ENCODE results near the gene FHL5.
"Not testable (repeated sequence)": the region's sequence is repeated elsewhere in the genome, so short reads cannot be mapped to it uniquely, and the experiment has no call there.

FHL5 gene

GRCh38 chr6:96562886-96563285, at the start of gene FHL5:
FHL5 (plus strand) TSS chr6:96563128; CDS start chr6:96603614, 40,486 bp downstream.
- FAIRE-seq (no peak), DNase-seq (ENCODE audit: insufficient read length, low spot score) (no peak)

- FAIRE-seq: no peak
- DNase-seq (ENCODE audit: insufficient read length, low spot score): no peak
These were observed 42.5 kb upstream of the FHL5 start for GRCh38 chr6:96520171-96521115.

- FAIRE-seq (no peak), DNase-seq (ENCODE audit: insufficient read length, low spot score) (no peak)
These were observed 41.7 kb upstream of the FHL5 start for GRCh38 chr6:96521306-96521643.

- FAIRE-seq: peak; percentile 95
- peak; percentile 74 for DNase-seq (ENCODE audit: insufficient read length, low spot score)
These were observed 41.1 kb upstream of the FHL5 start, which contains the start of gene UFL1 for GRCh38 chr6:96521644-96522464. UFL1 (plus strand) TSS chr6:96521806; CDS start chr6:96521874, 68 bp downstream.

GRCh38 chr6:96522465-96523009, 40.4 kb upstream of the FHL5 start:
- DNase-seq (ENCODE audit: insufficient read length, low spot score): peak; percentile 6
- FAIRE-seq: no peak

GRCh38 chr6:96528193-96528592, 34.7 kb upstream of the FHL5 start:
- DNase-seq (ENCODE audit: insufficient read length, low spot score): no peak
- no peak for FAIRE-seq

- FAIRE-seq (no peak), DNase-seq (ENCODE audit: insufficient read length, low spot score) (no peak)
These were observed 30.5 kb upstream of the FHL5 start for GRCh38 chr6:96532399-96532798.

- FAIRE-seq (no peak), DNase-seq (ENCODE audit: insufficient read length, low spot score) (no peak)
These were observed 25.2 kb upstream of the FHL5 start for GRCh38 chr6:96537726-96538125.

- no peak for FAIRE-seq
These were observed 20.2 kb upstream of the FHL5 start for GRCh38 chr6:96542702-96543101.

GRCh38 chr6:96545882-96546281, 17.0 kb upstream of the FHL5 start:
- FAIRE-seq (no peak), DNase-seq (ENCODE audit: insufficient read length, low spot score) (no peak)

More at GRCh38 chr6:96542702-96543101, 20.2 kb upstream of the FHL5 start:
- no peak for DNase-seq (ENCODE audit: insufficient read length, low spot score)

GRCh38 chr6:96547654-96548053, 15.3 kb upstream of the FHL5 start:
- DNase-seq (ENCODE audit: insufficient read length, low spot score) (no peak), FAIRE-seq (no peak)

- FAIRE-seq (no peak), DNase-seq (ENCODE audit: insufficient read length, low spot score) (no peak)
These were observed 8.4 kb upstream of the FHL5 start for GRCh38 chr6:96554558-96554957.

- FAIRE-seq; DNase-seq (ENCODE audit: insufficient read length, low spot score): not testable (repeated sequence)
These were observed 3.2 kb upstream of the FHL5 start for GRCh38 chr6:96559740-96560139.

- DNase-seq (ENCODE audit: insufficient read length, low spot score) (no peak), FAIRE-seq (no peak)
These were observed 925 bp downstream of the FHL5 start for GRCh38 chr6:96563853-96564252.

- DNase-seq (ENCODE audit: insufficient read length, low spot score) (no peak), FAIRE-seq (no peak)
These were observed 7.1 kb downstream of the FHL5 start for GRCh38 chr6:96570053-96570452.

- FAIRE-seq: no peak
- no peak for DNase-seq (ENCODE audit: insufficient read length, low spot score)
These were observed 8.6 kb downstream of the FHL5 start for GRCh38 chr6:96571551-96571950.

GRCh38 chr6:96575359-96575758, 12.4 kb downstream of the FHL5 start:
- FAIRE-seq (no peak), DNase-seq (ENCODE audit: insufficient read length, low spot score) (no peak)

GRCh38 chr6:96576221-96576620, 13.3 kb downstream of the FHL5 start:
- no peak for DNase-seq (ENCODE audit: insufficient read length, low spot score)
- no peak for FAIRE-seq

- FAIRE-seq: no peak
- no peak for DNase-seq (ENCODE audit: insufficient read length, low spot score)
These were observed 19.1 kb downstream of the FHL5 start for GRCh38 chr6:96582021-96582420.

GRCh38 chr6:96582436-96582835, 19.5 kb downstream of the FHL5 start:
- FAIRE-seq (no peak), DNase-seq (ENCODE audit: insufficient read length, low spot score) (no peak)

GRCh38 chr6:96604420-96604819, 41.5 kb downstream of the FHL5 start:
- DNase-seq (ENCODE audit: insufficient read length, low spot score) (no peak), FAIRE-seq (no peak)

Measured in HTR-8/SVneo (cell line).